Astrocyte of the cerebellum (primary cell): ENCODE data around the gene PPP2R5C.
"Not testable (repeated sequence)": the region's sequence is repeated elsewhere in the genome, so short reads cannot be mapped to it uniquely, and the experiment has no call there.

Experiments
- DNase-seq: peaks from one replicate; pipeline ENCODE4 v3.0.0-alpha.2; 2011; ENCODE audit warnings: low read depth
- H3K4me3 ChIP-seq: 2 replicates; pipeline ENCODE4 v1.5.1; 2011; ENCODE audit warnings: mild to moderate bottlenecking, low read depth, low read length, moderate library complexity
- CTCF ChIP-seq: IDR thresholded peaks from 2 replicates; pipeline ENCODE4 v1.5.1; 2012; ENCODE audit warnings: low read length, low read depth, moderate library complexity, mild to moderate bottlenecking; ENCODE audit errors: missing control alignments
- in situ Hi-C: cut with HindIII; loops from 2 replicates; pipeline ENCODE4 v1.10.0; 2017; ENCODE audit warnings: low sequenced_read_pairs

The PPP2R5C gene

GRCh38 chr14:101728367-101728742, 33.2 kb upstream of the PPP2R5C start:
- TF ChIP-seq CTCF = no peak
- in situ Hi-C loops = no loop called here
- H3K4me3 ChIP-seq = no peak overlapping the region
- no peak for DNase-seq

GRCh38 chr14:101729382-101729781, 32.1 kb upstream of the PPP2R5C start:
- no peak for TF ChIP-seq CTCF
- no peak for DNase-seq
- no peak overlapping the region for H3K4me3 ChIP-seq
- in situ Hi-C loops = no loop called here

GRCh38 chr14:101730157-101730556, 31.4 kb upstream of the PPP2R5C start:
- in situ Hi-C loops, DNase-seq, H3K4me3 ChIP-seq: not testable (repeated sequence)

GRCh38 chr14:101730626-101731186, 30.8 kb upstream of the PPP2R5C start:
- DNase-seq = no peak
- in situ Hi-C loops = no loop called here
- no peak overlapping the region for H3K4me3 ChIP-seq
- TF ChIP-seq CTCF = no peak

GRCh38 chr14:101731187-101732080, 30.1 kb upstream of the PPP2R5C start:
- no peak for TF ChIP-seq CTCF
- in situ Hi-C loops = no loop called here

GRCh38 chr14:101732118-101732517, 29.4 kb upstream of the PPP2R5C start:
- no peak for TF ChIP-seq CTCF
- H3K4me3 ChIP-seq = no peak overlapping the region
- in situ Hi-C loops = no loop called here
- no peak for DNase-seq

More at GRCh38 chr14:101731187-101732080, 30.1 kb upstream of the PPP2R5C start:
- DNase-seq = peak; percentile 37
- no peak overlapping the region for H3K4me3 ChIP-seq

- in situ Hi-C loops = no loop called here
- DNase-seq = no peak
- H3K4me3 ChIP-seq = no peak overlapping the region
- no peak for TF ChIP-seq CTCF
Measured at GRCh38 chr14:101733211-101733610, 28.3 kb upstream of the PPP2R5C start.
